ENCODE measurements around the gene CUBN.

The CUBN gene

DNA sequence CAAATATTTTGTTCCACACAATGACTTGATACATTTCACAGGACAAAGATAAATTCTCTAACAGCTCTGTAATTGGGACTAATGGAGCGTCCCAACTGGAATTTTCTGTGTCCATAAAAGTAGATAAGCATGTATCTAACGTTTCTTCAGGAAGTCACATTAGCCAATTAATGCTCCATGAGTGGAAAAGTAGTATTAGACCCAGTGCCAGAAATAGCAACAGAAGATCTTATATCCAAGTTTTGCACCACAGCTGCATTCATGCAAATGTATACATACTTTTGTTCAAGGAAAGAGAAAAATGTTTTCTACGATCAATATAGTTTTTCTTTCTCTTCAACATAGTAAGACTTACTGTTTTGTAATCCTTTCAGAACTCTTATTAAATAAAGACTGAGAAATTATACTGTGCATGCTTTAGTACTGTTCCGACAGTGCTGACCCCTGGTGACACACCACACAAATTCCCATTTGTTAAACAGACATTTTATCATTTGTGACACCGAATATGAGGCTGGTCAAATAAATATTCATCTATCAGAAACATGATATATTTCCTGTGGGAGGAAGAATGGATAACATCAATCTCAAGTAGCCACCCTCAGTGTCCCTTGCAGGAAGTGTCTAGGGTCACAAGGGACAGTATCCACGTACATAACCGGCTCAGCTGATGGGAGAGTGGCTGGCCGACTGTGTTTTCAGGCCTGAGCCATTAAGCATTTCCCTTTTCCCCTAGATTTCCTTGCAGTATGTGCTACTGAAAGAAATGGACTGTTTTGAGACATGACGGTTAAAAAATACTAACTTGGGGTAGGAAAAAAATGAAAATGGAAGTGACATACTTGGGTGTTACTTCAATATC lies 210.3 kb downstream of the CUBN start:
- no peak for DNase-seq (ENCODE audit: low read depth, low spot score)

DNA sequence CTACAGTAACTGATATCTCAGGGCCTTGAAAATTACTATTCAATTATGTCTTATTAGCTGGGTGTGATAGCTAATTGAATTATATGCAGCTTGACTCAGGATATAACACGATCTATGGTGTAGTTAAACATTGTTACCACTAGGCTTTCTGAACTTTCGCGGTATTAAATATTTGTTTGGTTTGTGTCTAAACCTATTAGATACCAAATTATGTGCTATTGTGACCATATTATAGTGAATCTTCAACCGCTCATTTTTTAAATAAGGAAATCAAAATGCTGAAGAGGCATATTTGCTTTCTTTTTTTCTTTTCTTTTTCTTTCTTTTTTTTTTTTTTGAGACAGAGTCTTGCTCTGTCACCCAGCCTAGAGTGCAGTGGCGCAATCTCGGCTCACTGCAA lies 213.1 kb downstream of the CUBN start:
- no peak for DNase-seq (ENCODE audit: low read depth, low spot score)

DNA sequence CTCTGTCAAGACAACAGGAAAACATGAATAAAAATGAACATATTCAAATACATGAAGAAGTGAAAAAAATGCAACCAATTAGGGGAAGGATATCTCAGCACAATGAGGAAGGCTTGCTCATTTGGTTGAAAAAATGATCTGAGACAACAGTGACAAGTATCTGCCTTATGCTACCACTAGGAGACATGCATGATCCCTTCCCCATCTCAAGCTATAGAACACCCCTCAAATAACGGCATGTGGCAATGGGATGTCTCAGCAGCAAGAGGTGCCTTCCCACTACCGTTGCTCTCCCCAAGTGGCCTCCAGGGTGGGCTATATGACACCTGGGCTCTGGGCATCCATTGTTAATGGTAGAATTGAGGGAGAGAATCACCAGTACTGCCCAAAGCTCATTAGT lies 214.3 kb downstream of the CUBN start:
- no peak for DNase-seq (ENCODE audit: low read depth, low spot score)

DNA sequence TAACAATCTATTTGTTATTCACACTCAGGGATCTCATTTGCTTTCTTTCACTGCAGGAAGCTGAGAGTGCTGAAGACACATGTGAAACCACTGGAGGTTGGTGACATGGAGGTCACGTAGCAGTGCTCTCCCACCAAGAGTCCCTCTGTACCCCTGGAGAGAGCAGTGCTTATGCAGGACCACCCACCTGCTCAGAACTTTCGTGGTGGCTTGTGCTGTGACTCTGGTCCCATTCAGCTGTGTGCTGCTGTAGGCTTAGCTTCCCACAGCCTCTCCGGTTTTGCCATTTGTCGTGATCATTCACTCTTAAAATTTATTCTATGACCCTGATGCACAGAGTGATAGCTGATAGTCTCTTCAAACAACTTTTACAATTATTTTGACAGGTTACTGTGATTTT lies 216.3 kb downstream of the CUBN start:
- DNase-seq (ENCODE audit: low read depth, low spot score), result no peak

DNA sequence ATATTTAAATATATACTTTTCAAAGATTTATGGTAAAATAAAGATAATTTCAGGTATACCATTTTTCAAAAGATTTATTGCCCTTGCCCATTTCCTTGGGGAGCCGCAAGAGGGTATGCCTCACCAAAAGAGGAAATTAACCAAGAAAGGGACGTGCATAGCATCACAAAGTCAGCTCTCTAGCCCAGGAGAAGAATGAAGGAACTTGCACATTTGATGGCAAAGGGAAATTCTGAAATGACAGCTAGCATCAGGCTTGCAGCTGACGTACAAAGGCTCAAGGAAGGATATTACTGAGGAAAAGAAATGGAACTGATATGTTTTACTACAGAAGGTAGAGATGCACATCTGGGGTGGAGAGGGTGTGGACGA lies 218.8 kb downstream of the CUBN start:
- no peak for DNase-seq (ENCODE audit: low read depth, low spot score)

DNA sequence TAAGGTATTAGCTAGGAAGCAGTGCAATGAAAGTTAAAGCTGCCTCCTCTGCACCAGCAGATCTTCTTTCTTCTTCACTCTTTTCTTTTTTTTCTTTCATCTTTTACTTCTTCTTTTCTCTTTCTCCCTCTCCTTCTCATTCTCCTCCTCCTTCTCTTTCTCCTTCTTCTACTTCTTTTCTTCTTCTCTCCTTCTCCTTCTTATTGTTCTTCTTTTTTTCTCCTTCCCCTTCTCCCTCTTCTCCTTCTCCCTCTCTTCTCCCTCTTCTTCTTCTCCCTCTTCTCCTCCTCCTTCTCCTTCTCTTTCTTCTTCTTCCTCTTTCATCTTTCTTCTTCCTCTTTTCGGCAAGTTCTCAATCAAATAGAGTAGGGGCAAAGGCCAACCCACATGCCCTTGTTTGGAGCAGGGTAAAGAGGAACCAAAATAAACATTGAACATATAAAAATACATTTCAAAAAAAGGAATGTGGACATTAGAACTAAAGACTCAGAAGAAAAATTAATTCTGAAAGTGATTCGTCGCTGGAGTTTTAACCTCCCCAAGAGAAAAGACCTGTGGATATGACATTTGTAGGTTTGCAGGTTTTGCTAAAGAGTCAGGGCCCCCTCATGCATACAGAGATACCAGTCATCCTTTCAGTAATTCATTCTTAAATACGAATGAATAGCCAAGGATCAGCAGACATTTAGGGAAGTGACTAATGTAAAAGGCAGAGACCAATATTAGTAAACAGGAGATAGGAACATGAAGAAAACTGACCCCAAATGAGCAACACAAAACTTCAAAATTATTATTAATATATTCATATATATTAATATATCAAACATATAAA lies 219.4 kb downstream of the CUBN start:
- no peak for DNase-seq (ENCODE audit: low read depth, low spot score)

DNA sequence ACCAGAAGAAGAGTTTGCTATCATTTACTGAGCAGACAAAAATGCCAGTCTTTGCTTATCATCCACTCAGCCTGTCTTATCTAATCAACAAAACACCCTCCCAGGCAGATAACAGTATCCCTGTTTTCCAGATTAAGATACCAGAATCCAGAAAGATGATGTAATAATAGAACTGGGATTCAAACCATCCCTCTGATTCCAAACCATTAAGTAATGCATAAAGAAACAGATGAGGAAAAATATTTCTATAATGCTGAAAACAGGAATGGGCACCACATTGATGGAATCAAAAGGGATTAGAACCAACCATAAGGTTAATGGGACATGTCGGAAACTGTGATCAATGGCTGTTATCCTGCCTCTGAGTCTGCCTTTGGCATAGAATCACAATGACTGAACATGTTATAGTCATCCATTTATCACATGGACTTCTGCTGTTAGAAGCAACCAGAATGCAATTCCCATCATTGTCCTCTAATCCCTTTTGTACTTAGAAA lies 220.3 kb downstream of the CUBN start:
- no peak for DNase-seq (ENCODE audit: low read depth, low spot score)

DNA sequence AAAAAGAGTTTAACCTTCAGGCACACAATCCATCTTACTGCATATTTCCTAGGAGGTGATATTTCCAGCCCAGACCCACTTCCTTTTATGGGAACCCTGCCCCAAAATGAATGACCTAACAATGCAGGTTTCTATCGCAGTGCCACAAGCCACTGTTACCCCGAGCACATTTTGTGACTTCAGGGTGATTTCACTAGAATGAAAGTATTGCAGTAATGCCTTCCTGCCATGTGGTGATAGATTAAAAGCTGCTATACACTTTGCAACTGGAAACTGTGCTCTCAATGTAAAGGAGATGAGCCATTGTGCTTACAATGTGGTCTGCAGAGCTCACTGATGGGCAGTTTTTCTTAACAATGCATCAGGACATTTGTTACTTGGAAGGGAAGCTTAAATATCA lies 221.9 kb downstream of the CUBN start:
- no peak for DNase-seq (ENCODE audit: low read depth, low spot score)

DNA sequence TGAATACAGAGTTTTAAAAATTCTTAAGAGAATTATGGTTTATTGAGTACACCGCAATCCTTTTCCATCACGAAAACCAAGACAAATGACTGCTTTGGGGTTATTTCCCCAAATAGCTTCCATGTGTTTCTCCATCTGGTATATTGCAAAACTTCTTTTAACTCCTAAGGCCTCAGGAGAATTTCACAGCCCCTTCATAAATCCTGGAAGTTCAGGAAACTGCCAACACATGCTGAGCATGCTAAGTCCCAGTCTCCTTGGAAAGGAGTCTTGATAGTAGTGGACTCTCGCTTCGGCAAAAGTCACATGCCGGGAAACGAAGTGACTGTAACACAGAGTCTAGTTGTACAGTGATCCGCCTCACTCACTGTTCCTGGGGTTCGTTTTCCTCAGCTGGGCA lies 224.3 kb downstream of the CUBN start:
- DNase-seq (ENCODE audit: low read depth, low spot score), result no peak

DNA sequence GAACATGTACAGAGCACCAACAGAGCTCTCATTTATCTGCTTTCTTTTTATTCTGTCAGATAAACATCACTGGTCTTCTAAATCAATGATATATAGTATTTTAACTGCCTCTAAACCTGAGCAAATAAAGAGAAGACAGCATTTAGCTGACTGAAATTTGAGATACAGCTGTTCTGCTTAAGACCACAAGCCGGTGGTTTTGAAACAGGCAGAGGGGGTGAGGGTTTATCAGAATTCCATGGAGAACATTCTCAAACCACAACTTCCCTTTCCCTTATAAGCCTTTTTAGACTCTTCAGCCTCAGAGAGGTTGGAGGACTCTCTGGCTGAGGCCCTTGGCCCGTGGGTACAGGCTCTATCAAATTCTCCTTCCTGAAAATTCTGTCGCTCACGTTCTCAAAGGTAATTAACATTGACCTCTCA lies 225.0 kb downstream of the CUBN start:
- no peak for DNase-seq (ENCODE audit: low read depth, low spot score)

DNA sequence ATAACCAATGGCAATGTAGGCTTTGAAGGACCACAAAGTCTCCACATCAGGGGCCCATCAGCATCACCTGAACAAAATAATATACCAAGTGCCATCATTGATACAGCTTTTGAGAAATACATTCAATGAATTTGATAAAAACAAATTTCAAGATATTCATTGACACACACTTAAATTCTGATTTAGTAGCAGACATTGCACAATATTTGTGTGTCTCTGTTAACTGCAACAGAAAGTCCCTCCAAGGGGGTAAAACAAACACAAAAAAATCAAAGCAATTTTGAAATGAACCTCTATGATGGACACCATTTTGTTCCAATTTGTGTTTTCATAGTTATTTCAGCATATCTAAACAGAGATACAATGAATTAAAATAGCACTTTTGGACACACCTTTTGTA lies 225.6 kb downstream of the CUBN start:
- no peak for DNase-seq (ENCODE audit: low read depth, low spot score)

DNA sequence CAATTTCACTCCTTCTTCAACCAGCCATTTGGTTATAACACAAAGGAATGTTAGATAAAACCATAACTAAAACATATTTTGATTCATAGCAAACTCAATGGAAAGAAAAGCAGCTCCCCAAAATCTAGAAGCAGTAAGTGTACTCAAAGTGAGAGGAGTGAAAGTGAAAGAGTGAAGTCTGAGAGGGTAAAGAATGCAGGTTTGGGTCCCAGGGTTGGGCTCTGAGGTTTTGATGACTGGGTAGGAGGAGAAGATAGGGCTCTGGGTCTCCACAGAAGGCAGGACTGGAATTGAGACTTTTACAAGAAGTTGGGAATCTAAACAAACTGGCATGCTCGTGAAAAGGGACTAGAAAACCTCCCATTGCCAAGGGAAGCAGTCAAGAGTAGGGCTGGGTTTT lies 227.0 kb downstream of the CUBN start:
- DNase-seq (ENCODE audit: low read depth, low spot score), result no peak

DNA sequence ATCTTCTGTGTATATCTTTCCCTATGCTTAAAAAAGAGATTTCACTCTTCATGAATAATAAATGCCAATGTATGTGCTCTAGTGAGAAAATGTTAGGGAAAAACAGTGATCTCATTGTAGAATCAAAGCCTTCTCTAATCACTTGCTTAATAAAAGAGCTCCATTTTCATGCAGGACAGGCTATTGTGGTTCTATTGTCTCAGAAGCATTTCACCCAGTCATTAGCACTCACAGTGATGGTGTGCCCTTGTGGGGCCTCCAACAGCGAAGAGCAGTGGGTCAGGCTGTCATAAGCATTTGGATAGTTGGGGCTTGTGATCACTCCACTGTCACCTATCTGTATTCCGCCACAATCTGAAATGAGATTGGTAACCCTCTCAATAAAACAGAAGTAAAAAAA lies 228.5 kb downstream of the CUBN start:
- DNase-seq (ENCODE audit: low read depth, low spot score), result no peak

DNA sequence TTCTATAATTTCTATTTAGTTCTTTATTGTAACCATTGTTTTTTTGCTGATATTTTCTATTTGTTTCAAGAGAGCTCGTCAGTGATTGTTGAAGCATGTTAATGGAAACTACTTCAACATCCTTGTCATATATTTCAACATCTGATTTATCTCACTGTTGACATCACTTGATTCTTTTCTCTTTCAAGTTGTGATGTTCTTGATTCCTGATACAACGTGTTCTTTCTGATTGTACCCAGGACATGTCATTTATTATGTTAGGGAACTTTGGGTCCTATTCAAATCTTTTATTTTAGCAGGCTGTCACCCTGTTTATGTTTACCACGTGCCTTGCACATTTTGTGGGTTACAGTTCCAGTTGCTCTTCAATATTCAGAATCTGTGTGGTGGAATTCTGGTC lies 232.6 kb downstream of the CUBN start:
- no peak for DNase-seq (ENCODE audit: low read depth, low spot score)

DNA sequence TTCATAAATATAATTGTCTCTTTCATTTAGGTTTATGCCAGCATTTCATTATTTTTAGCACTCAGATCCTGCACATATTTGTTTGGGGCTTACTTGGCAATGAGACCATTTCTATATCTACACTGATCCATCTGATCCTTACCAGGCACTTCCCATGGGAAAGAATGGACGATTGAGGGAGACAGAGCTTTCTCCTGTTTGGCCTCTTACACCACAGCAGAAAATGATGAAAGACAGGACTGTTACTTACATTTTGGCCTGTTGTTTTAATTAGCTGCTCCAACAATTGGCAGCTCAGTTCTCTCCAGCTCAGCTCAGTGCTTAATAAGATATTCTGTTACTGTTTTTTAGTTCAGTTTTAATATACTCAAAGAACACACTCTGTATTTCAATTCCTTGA lies 234.8 kb downstream of the CUBN start:
- DNase-seq (ENCODE audit: low read depth, low spot score), result no peak

DNA sequence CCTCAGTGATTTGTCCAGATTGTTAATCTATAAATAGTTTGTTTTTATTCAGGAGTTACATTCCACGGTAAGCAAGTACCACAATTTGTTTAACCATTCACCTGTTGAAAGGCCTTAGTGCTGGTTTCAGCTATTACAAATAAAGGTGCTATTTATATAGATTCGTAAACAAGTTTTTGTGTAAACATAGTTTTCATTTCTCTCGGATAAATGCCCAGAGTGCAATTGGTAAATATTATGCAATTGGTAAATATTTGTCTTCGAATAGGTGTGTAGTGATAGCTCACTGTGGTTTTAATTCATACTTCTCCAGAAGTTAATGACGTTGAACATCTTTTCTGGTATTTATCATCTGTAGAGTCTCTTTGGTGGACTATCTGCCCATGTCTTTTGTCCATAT lies 235.9 kb downstream of the CUBN start:
- DNase-seq (ENCODE audit: low read depth, low spot score), result no peak

DNA sequence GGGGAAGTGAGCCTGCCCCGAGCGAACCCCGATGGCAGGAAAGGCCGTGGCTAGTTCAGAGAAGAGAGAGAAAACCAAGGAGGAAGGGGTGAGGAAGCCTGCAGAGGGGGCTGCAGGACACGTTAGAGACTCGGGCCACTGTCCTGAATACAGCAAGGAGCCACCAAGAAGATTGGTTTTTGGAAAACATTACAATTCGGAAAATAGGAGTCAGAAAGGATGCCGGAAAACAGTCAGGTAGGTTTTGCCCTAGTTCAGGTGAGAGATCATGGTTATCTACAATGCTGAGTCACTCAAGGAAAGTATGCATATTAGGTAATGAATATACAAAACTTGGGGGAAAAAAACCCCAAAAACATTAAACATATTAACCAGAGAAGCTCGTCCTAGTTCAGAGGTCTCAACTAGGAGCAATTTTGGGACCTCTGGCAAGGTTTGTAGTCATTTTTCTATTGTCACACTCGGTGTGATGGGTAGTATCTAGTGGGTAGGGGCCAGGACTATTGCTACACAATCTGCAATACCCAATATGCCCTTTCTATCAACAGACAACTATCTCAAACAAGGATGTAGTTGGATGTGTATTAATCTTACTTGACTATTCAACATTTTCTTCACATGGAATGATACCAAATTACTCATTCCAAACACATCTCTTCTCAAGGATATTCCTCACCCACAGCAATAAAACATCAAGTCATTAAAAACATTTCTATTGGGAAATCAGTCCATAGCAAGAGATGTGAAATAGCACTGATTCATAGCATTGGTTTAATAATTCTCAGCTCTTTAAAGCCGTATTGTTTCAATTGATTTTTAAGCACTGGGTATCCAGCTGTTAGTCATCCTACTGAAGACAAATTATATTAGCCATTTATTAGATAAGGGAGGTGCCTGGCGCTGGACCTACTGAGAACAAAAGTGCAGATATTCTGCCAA lies 238.0 kb downstream of the CUBN start:
- DNase-seq (ENCODE audit: low read depth, low spot score), result no peak

DNA sequence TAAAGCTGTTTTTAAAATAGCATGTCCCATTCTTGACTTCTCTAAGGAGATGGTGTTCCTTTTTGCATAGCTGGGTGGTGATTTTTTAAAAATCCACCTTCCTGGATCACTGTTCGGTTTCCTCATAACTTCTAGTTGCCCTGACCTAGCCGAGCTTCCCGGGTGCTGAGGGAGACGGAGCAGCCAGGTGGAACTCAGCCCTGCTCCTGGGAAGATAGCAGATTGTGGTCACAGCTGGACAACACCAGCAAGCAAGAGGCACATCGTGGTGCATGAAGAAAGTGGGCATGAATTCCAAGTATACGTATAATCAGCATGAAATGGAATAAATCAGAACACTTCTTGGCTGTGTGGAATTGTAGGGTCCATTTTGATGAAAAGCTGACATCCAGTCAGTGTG lies 238.9 kb downstream of the CUBN start:
- no peak for DNase-seq (ENCODE audit: low read depth, low spot score)

DNA sequence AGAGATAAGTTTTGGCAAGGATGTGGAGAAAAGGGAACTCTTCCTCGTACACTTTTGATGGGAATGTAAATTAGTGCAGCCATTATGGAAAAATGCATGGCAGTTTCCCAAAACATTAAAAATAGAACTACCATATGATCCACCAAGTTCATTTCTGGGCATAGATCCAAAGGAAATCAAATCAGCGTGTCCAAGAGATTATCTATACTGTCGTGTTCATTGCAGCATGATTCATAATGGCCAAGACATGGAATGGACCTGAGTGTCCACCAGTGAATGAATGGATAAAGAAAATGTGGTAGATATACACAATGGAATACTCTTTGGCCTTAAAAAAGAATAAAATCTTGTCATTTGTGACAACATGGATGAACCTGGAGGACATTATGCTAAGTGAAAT lies 242.0 kb downstream of the CUBN start:
- DNase-seq (ENCODE audit: low read depth, low spot score), result no peak

DNA sequence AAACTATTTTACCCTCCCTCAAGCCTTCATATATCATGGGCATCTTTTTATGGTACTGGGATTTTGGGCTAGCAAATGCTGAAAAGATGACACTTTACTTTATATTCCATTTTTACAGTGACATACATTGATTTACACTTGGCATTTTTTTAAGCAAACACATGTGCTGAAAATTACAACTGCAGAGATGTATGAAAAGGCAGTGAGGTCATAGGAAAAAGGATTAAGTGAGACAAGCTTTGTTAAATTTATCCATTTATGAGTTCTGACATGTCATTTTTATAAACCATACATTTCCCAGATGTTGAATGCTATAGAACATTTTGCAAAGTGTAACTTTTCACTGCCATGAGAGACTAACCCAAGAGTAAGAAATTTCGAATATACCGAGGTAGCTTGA lies 243.6 kb downstream of the CUBN start:
- DNase-seq (ENCODE audit: low read depth, low spot score), result no peak

DNA sequence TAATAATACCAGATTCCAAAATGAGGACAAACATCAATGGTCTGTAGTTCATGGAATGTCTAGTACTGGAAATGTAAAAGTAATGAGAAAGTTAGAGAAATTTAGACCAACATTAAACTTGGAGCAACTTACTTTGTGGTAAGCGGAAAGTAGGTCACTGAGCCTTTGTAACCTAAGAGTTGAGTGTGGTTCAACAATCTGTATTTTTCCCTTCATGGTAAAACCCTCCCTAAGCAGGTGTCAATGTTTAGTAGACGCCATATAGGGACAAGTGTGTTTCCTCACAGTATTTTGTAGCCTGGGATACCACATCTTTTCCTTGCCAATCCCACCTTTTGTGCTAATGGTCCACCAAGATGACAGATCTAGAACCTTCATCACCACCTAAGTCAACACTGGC lies 245.1 kb downstream of the CUBN start:
- DNase-seq (ENCODE audit: low read depth, low spot score), result no peak

DNA sequence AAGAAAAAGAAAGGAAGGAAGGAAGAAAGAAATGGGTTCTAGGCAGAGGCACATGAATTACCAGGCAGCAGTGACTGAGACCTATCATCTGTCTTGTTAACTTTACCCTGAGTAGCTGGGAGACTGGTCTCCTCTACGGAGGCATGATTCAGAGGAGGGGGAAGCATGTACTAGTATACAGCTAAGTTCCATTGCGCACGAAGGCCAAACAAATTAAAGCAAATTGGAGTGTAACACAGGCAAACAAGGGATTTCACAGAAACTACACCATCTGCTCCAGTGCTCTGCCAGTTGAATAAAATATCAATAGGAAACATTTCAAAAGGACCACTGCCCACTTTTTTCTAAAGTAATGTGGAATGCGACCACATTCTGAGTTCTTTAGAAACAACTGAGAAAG lies 246.5 kb downstream of the CUBN start:
- DNase-seq (ENCODE audit: low read depth, low spot score), result no peak
